HG03558 (cell line): ENCODE data around the gene UBE2R2.
"Not testable (repeated sequence)": the region's sequence is repeated elsewhere in the genome, so short reads cannot be mapped to it uniquely, and the experiment has no call there.

Experiments
- ATAC-seq: cut with Tn5 transposase; IDR thresholded peaks from one replicate; pipeline ENCODE4 v1.9.1; 2021; ENCODE audit warnings: moderate number of reproducible peaks; ENCODE audit not compliant: unreplicated experiment; ENCODE audit errors: extremely low read depth

The UBE2R2 gene

GRCh38 chr9:33816327-33817252 is at the start of gene UBE2R2:
Gene UBE2R2 (plus strand): TSS chr9:33817160. CDS start chr9:33817758, 598 bp downstream.
- peak; percentile 35 for ATAC-seq

- not testable (repeated sequence) for ATAC-seq
Observed at GRCh38 chr9:33770156-33770880, 46.6 kb upstream of the UBE2R2 start.

GRCh38 chr9:33773135-33773534 is 43.8 kb upstream of the UBE2R2 start:
- not testable (repeated sequence) for ATAC-seq

- ATAC-seq = not testable (repeated sequence)
Observed at GRCh38 chr9:33774074-33774659, 42.8 kb upstream of the UBE2R2 start.

GRCh38 chr9:33776578-33776977 is 40.4 kb upstream of the UBE2R2 start:
- no peak for ATAC-seq

- ATAC-seq = no peak
Observed at GRCh38 chr9:33778700-33779351, 38.1 kb upstream of the UBE2R2 start.

- no peak for ATAC-seq
Observed at GRCh38 chr9:33780276-33780675, 36.7 kb upstream of the UBE2R2 start.

- no peak for ATAC-seq
Observed at GRCh38 chr9:33781736-33782135, 35.2 kb upstream of the UBE2R2 start.

GRCh38 chr9:33782395-33783152 is 34.4 kb upstream of the UBE2R2 start:
- ATAC-seq = no peak

GRCh38 chr9:33785914-33786313 is 31.0 kb upstream of the UBE2R2 start:
- no peak for ATAC-seq

GRCh38 chr9:33786681-33787080 is 30.3 kb upstream of the UBE2R2 start:
- ATAC-seq = no peak

- no peak for ATAC-seq
Observed at GRCh38 chr9:33787839-33788238, 29.1 kb upstream of the UBE2R2 start.

- ATAC-seq = not testable (repeated sequence)
Observed at GRCh38 chr9:33789429-33789828, 27.5 kb upstream of the UBE2R2 start.

GRCh38 chr9:33791117-33791516 is 25.8 kb upstream of the UBE2R2 start:
- ATAC-seq = no peak

GRCh38 chr9:33793496-33793895 is 23.5 kb upstream of the UBE2R2 start:
- ATAC-seq = not testable (repeated sequence)

GRCh38 chr9:33794560-33794959 is 22.4 kb upstream of the UBE2R2 start:
- no peak for ATAC-seq

- ATAC-seq = no peak
Observed at GRCh38 chr9:33795281-33795680, 21.7 kb upstream of the UBE2R2 start, which contains the start of gene PRSS3. Gene PRSS3 (plus strand): TSS chr9:33795561. CDS start chr9:33795574, 13 bp downstream.

GRCh38 chr9:33795819-33796218 is 21.1 kb upstream of the UBE2R2 start:
- no peak for ATAC-seq

GRCh38 chr9:33796679-33797078 is 20.3 kb upstream of the UBE2R2 start:
- ATAC-seq = not testable (repeated sequence)
